ENCODE results near the gene HMGCS1. TPM values are rescaled to one million over a fixed set of nuclear protein-coding genes. Genes with fewer than 3 reads are reported as not detected.

The HMGCS1 gene
- total and polyA plus RNA-seq, 9 of the 15 experiments (the other 6 are each of a cell fraction or from before 2014, with no cell fraction given) = 43.7 to 337 (median 111) TPM

GRCh38 chr5:43301653-43302091, 11.5 kb downstream of the HMGCS1 start (continued):
- TF ChIP-seq NEUROD1 (IDR thresholded peaks at IDR 0.05; ENCODE audit: borderline replicate concordance, low read depth, low read length, partially characterized antibody) = peak; percentile 14
- TF ChIP-seq SRSF9 (IDR thresholded peaks at IDR 0.05; ENCODE audit: borderline replicate concordance, low read depth, low read length) = no peak
- no peak for TF ChIP-seq TFAM (CRISPR knock-in tag; conservative IDR thresholded peaks at IDR 0.05)
- TF ChIP-seq SPI1 (IDR thresholded peaks at IDR 0.05; ENCODE audit: borderline replicate concordance, low read depth, low read length) = 0 out of 2 replicates have a peak, but pooled peaks have one; percentile 35
- TF ChIP-seq ZNF143 (CRISPR knock-in tag; IDR thresholded peaks at IDR 0.05) = no peak
- 0 out of 2 replicates have a peak, but pooled peaks have one; percentile 23 for TF ChIP-seq CXXC5 (CRISPR knock-in tag; IDR thresholded peaks at IDR 0.05)
- TF ChIP-seq NR2C1 (IDR thresholded peaks at IDR 0.05) = no peak
- peak; percentile 69 for TF ChIP-seq NR2C1 (tag; IDR thresholded peaks at IDR 0.05)
- no peak for TF ChIP-seq RBM25 (IDR thresholded peaks at IDR 0.05; ENCODE audit: low read depth, low read length, severe bottlenecking)
- no peak for TF ChIP-seq TEAD4 (IDR thresholded peaks at IDR 0.05; ENCODE audit: low read length)
- no peak for TF ChIP-seq TEAD4 (CRISPR knock-in tag; IDR thresholded peaks at IDR 0.05; ENCODE audit: borderline replicate concordance)
- TF ChIP-seq RNF219 (CRISPR knock-in tag; IDR thresholded peaks at IDR 0.05) = no peak
- no peak for TF ChIP-seq PBX2 (CRISPR knock-in tag; IDR thresholded peaks at IDR 0.05; ENCODE audit: low read depth)
- peak; percentile 74 for TF ChIP-seq PBX2 (tag; conservative IDR thresholded peaks at IDR 0.05; ENCODE audit: low read depth)
- TF ChIP-seq ZNF280A (IDR thresholded peaks at IDR 0.05; ENCODE audit: low read depth, partially characterized antibody) = no peak
- 0 out of 2 replicates have a peak, but pooled peaks have one; percentile 38 for TF ChIP-seq MEF2D (tag; conservative IDR thresholded peaks at IDR 0.05; ENCODE audit: low read depth)
- TF ChIP-seq CBX1 (IDR thresholded peaks at IDR 0.05; ENCODE audit: low read depth) = no peak
- no peak for TF ChIP-seq KAT7 (CRISPR knock-in tag; IDR thresholded peaks at IDR 0.05; ENCODE audit: borderline replicate concordance)
- TF ChIP-seq ZNF217 (CRISPR knock-in tag; IDR thresholded peaks at IDR 0.05) = no peak
- TF ChIP-seq MXI1 (IDR thresholded peaks at IDR 0.05; ENCODE audit: low read depth, low read length) = no peak
- no peak for TF ChIP-seq TAF15 (IDR thresholded peaks at IDR 0.05; ENCODE audit: low read depth, low read length)
- peak in 1 of 2 experiments; percentile 22; a peak in 1 of 4 replicates for TF ChIP-seq RAD21 (CRISPR knock-in tag; conservative IDR thresholded peaks at IDR 0.05 in 1 of 2, IDR thresholded peaks at IDR 0.05 in 1 of 2)
